A549 (cell line): ENCODE data around the gene ARSH. TPM values are rescaled to one million over a fixed set of nuclear protein-coding genes. Genes with fewer than 3 reads are reported as not detected.
"Not testable (repeated sequence)": the region's sequence is repeated elsewhere in the genome, so short reads cannot be mapped to it uniquely, and the experiment has no call there.

Experiments
- ATAC-seq, 2 experiments: fragments of 200-7000 bp in 1 of 2; fragments of >200 bp in 1 of 2; cut with Nextera tagmentation in 1 of 2; cut with Tn5 transposase in 1 of 2; 3 replicates each; pipeline versions ENCODE4 v1.8.0 to v1.9.1; 2018 to 2020; ENCODE audit warnings: mild to moderate bottlenecking in 1 of 2, moderate library complexity in 1 of 2
- CTCF ChIA-PET: fragments of 300-600 bp; sonication (Branson Sonifier 250); formaldehyde crosslinking; extraction: SDS; loops from one replicate; lab custom pipeline; 2021; ENCODE audit warnings: antibody characterized with exemption, inconsistent platforms; lab: Yijun Ruan, JAX
- POLR2A ChIA-PET: fragments of 350-600 bp; formaldehyde crosslinking; extraction: SDS; loops from one replicate; lab custom pipeline; 2021; ENCODE audit warnings: antibody characterized with exemption, inconsistent platforms; lab: Yijun Ruan, JAX
- DNase-seq, 2 experiments: peaks; one replicate each; pipeline versions ENCODE4 v3.0.0 to v3.0.0-alpha.2; 2011 to 2016; ENCODE audit warnings: low read depth in 1 of 2, low spot score in 1 of 2
- FAIRE-seq: peaks from 2 replicates; lab custom pipeline; 2011; peaks lifted over from hg19 to GRCh38; lab: Jason Lieb, UNC
- H3K27ac ChIP-seq, 2 experiments: fragments of >200 bp; sonication (Bioruptor Twin); formaldehyde crosslinking; 3 replicates each; pipeline ENCODE4 v1.5.1; 2016 to 2017
- H3K4me1 ChIP-seq: fragments of >200 bp; sonication (Bioruptor Twin); formaldehyde crosslinking; 3 replicates; pipeline ENCODE4 v1.6.1; 2016
- H3K4me2 ChIP-seq: fragments of >200 bp; sonication (Bioruptor Twin); formaldehyde crosslinking; 3 replicates; pipeline ENCODE4 v1.6.1; 2016
- H3K4me3 ChIP-seq: fragments of >200 bp; sonication (Bioruptor Twin); formaldehyde crosslinking; 3 replicates; pipeline ENCODE4 v1.5.1; 2016
- H3K9me3 ChIP-seq: fragments of >200 bp; sonication (Bioruptor Twin); formaldehyde crosslinking; 3 replicates; pipeline ENCODE4 v1.6.1; 2016
- CBX8 ChIP-seq: fragments of 200-600 bp; sonication (generic); IDR thresholded peaks from 2 replicates; pipeline ENCODE4 v1.6.1; 2016
- CEBPB ChIP-seq, 2 experiments: fragments of >200 bp in 1 of 2; sonication (Bioruptor Twin) in 1 of 2; formaldehyde crosslinking in 1 of 2; IDR thresholded peaks; 2 replicates each; pipeline ENCODE4 v1.6.1; 2012 to 2016
- CHD4 ChIP-seq: fragments of 200-600 bp; sonication (generic); IDR thresholded peaks from 2 replicates; pipeline ENCODE4 v1.6.1; 2016; ENCODE audit warnings: antibody characterized with exemption, mild to moderate bottlenecking, borderline replicate concordance
- EHF ChIP-seq: fragments of 250-450 bp; sonication (Bioruptor Pico); IDR thresholded peaks from 2 replicates; pipeline ENCODE4 v1.5.0; 2020; ENCODE audit warnings: mild to moderate bottlenecking
- ESRRA ChIP-seq: fragments of 150-350 bp; IDR thresholded peaks from 2 replicates; pipeline ENCODE4 v1.6.1; 2014; ENCODE audit warnings: mild to moderate bottlenecking, low read length, borderline replicate concordance
- FOSL2 ChIP-seq, 2 experiments: fragments of 450-650 bp in 1 of 2; fragments of >200 bp in 1 of 2; sonication (Bioruptor Twin) in 1 of 2; formaldehyde crosslinking; IDR thresholded peaks; 2 replicates each; pipeline versions ENCODE4 v1.5.0 to v1.6.1; 2016 to 2020; ENCODE audit warnings: mild to moderate bottlenecking in 1 of 2, moderate library complexity in 1 of 2
- HEYL ChIP-seq: fragments of 250-450 bp; sonication (Bioruptor Pico); IDR thresholded peaks from 2 replicates; pipeline ENCODE4 v1.8.0; 2021; ENCODE audit warnings: mild to moderate bottlenecking, moderate library complexity
- HOXB13 ChIP-seq: fragments of 250-450 bp; sonication (Bioruptor Pico); IDR thresholded peaks from 2 replicates; pipeline ENCODE4 v1.5.0; 2020; ENCODE audit warnings: low read depth, mild to moderate bottlenecking, moderate library complexity
- JUN ChIP-seq, 2 experiments: fragments of >200 bp; sonication (Bioruptor Twin); formaldehyde crosslinking; IDR thresholded peaks; 2 replicates in 1 of 2; 3 replicates in 1 of 2; pipeline ENCODE4 v1.6.1; 2016 to 2017
- KDM5A ChIP-seq: fragments of 200-600 bp; sonication (generic); IDR thresholded peaks from 2 replicates; pipeline ENCODE4 v1.6.1; 2016; ENCODE audit warnings: antibody characterized with exemption, mild to moderate bottlenecking
- MAFK ChIP-seq: fragments of 450-650 bp; IDR thresholded peaks from 2 replicates; pipeline ENCODE4 v1.6.1; 2014; ENCODE audit not compliant: partially characterized antibody
- MYC ChIP-seq: IDR thresholded peaks from 2 replicates; pipeline ENCODE4 v1.6.1; 2012; ENCODE audit warnings: mild to moderate bottlenecking, inconsistent platforms, low read length, improper control_type of control experiment, borderline replicate concordance
- NPAS2 ChIP-seq: fragments of 250-450 bp; sonication (Bioruptor Pico); IDR thresholded peaks from 2 replicates; pipeline ENCODE4 v1.8.0; 2022; ENCODE audit warnings: mild to moderate bottlenecking, moderate library complexity, borderline replicate concordance
- PHF8 ChIP-seq: fragments of 200-600 bp; sonication (generic); IDR thresholded peaks from 2 replicates; pipeline ENCODE4 v1.6.1; 2016; ENCODE audit warnings: low read depth, mild to moderate bottlenecking, antibody characterized with exemption, moderate library complexity, borderline replicate concordance
- POLR2A ChIP-seq: IDR thresholded peaks from 2 replicates; pipeline ENCODE4 v1.6.1; 2012; ENCODE audit warnings: mild to moderate bottlenecking, low read length
- RARB ChIP-seq: fragments of 250-450 bp; sonication (Bioruptor Pico); IDR thresholded peaks from 2 replicates; pipeline ENCODE4 v1.8.0; 2021; ENCODE audit warnings: mild to moderate bottlenecking, moderate library complexity
- RNF2 ChIP-seq: fragments of 200-600 bp; sonication (generic); IDR thresholded peaks from 2 replicates; pipeline ENCODE4 v1.6.1; 2016; ENCODE audit warnings: low read depth, mild to moderate bottlenecking, antibody characterized with exemption, moderate library complexity, borderline replicate concordance
- SREBF2 ChIP-seq: fragments of 450-650 bp; IDR thresholded peaks from 2 replicates; pipeline ENCODE4 v1.6.1; 2014; ENCODE audit warnings: mild to moderate bottlenecking, moderate library complexity
- WGBS: methylation state at CpG from one replicate; pipeline ENCODE4 v1.1.6; 2017; ENCODE audit errors: missing lambda C conversion rate; 5-methylcytosine and 5-hydroxymethylcytosine counted together
- polyA plus RNA-seq, 4 experiments: library from polyadenylated mRNA; depleted of rRNA in 3 of 4; stranded (reverse); fragments of >200 nt; fragmentation: RNase III in 1 of 4; extraction: RNeasy Plus Mini Kit Qiagen cat#74134 plus additional on column Dnase treatment in 1 of 4; gene quantifications; 2 replicates in 3 of 4; 3 replicates in 1 of 4; pipeline ENCODE4 v1.2.3, GENCODE V29; 2011 to 2017
- TF ChIP-seq, protein P1 (sequence below): IDR thresholded peaks from 2 replicates; pipeline ENCODE4 v1.6.1; 2012
- TF ChIP-seq, protein P2 (sequence below): fragments of 250-450 bp; sonication (Bioruptor Pico); IDR thresholded peaks from 2 replicates; pipeline ENCODE4 v1.5.0; 2020; ENCODE audit warnings: low read depth, mild to moderate bottlenecking, moderate library complexity
- TF ChIP-seq, protein P3 (sequence below): fragments of 250-450 bp; sonication (Bioruptor Pico); IDR thresholded peaks from 2 replicates; pipeline ENCODE4 v1.5.0; 2021; ENCODE audit warnings: mild to moderate bottlenecking, moderate library complexity, borderline replicate concordance
- TF ChIP-seq, protein P4 (sequence below): fragments of 450-650 bp; IDR thresholded peaks from 2 replicates; pipeline ENCODE4 v1.6.1; 2014; ENCODE audit warnings: antibody characterized with exemption

Gene ARSH
- polyA plus RNA-seq, 2 of the 4 experiments (the other 2 are of a cell fraction), result not detected

DNA sequence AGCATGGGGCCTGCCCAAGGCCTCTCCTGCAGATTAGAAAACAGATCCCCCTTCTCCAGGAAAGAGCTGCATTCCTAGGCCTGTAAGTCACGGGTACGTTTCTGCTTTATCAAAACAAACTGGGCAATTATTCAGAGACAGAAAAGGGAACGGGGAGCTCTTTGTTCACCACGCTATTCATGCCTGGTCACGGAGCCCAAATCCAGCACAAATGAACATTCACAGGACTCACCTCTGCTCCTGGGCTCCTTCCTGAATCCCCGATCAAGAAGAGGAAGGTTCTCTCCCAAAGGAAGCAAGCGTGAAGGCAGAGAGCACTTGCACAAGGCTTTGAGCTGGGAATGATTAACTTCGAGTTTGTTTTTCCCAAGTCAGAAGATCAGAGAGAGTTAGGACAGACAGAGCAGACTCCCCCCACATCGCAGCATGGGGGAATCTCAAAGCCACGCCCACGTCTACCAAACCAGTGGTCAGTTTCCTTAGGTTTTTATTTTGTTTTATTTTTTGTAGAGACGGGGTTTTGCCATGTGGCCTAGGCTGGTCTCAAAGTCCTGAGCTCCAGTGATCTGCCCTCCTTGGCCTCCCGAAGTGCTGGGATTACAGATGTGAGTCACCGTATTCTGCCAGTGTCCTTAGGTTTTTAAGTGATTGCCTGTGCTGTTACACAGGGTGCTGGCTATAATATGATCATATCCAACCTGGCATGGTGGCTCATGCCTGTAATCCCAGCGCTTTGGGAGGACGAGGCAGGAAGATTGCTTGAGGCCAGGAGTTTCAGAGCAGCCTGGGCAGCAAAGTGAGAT is 42.2 kb upstream of the ARSH start:
- Histone ChIP-seq H3K4me2 (peak overlapping the region; percentile 91), H3K27ac (peak overlapping the region; percentile 89 to 90), H3K4me3 (peak overlapping the region; percentile 46), H3K4me1 (peaks cover 23% of the 10 kb centered on the region)
- peak; percentile 27 to 85 for DNase-seq
- TF ChIP-seq CEBPB (IDR thresholded peaks at IDR 0.05) (peak in 1 of 2 experiments; percentile 47; a peak in 2 of 4 replicates), FOSL2 (CRISPR knock-in tag; IDR thresholded peaks at IDR 0.05) (peak; percentile 51), PHF8 (peak; percentile 41; the same call in 1 of the 2 replicates), POLR2A (peak; percentile 18; the same call in 1 of the 2 replicates), JUN (IDR thresholded peaks at IDR 0.05) (peak in 1 of 2 experiments; percentile 42; a peak in 1 of 5 replicates)
- not testable (repeated sequence) for H3K9me3 ChIP-seq; TF ChIP-seq FOSL2 (IDR thresholded peaks at IDR 0.05)
- peak; percentile 100 for FAIRE-seq
- POLR2A ChIA-PET, result interaction anchor here (1.4 kb wide), 1 partner anchor 35 kb away, joined by 26 read pairs; the partner anchor contains the start of gene ARSD
- 2% methylated on average over 14 of the region's 16 CpGs for WGBS
- peak; percentile 97 for ATAC-seq
- CTCF ChIA-PET, result interaction anchor here (0.6 kb wide), 1 partner anchor 336 kb away, joined by 3 read pairs; no protein-coding TSS in a partner anchor

DNA sequence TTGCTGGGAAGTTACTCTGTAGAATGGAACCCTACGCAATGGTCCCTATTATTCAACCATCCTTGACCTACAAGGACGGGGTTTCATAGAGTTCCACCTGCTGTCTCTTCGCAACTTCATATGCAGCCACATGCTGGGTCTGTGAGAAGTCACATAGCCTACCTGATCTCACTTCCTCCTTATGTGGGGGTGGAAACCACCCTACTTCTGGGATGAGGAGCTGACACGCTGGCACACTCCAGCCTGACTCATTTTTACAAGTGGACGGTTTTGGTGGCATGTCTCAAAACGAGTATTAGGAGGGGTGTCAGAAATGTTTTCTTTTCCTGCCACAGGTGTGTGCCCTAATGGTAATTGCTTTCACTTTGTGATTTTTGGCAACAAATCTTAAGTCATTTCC is 40.4 kb upstream of the ARSH start:
- ChIA-PET CTCF (no interaction called here), POLR2A (no interaction called here)
- TF ChIP-seq, protein P1, sequence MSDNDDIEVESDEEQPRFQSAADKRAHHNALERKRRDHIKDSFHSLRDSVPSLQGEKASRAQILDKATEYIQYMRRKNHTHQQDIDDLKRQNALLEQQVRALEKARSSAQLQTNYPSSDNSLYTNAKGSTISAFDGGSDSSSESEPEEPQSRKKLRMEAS, result no peak
- TF ChIP-seq SREBF2, result no peak
- TF ChIP-seq EHF (CRISPR knock-in tag), result no peak
- TF ChIP-seq, protein P2, sequence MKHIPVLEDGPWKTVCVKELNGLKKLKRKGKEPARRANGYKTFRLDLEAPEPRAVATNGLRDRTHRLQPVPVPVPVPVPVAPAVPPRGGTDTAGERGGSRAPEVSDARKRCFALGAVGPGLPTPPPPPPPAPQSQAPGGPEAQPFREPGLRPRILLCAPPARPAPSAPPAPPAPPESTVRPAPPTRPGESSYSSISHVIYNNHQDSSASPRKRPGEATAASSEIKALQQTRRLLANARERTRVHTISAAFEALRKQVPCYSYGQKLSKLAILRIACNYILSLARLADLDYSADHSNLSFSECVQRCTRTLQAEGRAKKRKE (CRISPR knock-in tag), result no peak
- no peak for TF ChIP-seq RNF2
- TF ChIP-seq PHF8, result no peak
- TF ChIP-seq RARB, result no peak
- TF ChIP-seq MAFK, result no peak
- TF ChIP-seq FOSL2 (IDR thresholded peaks at IDR 0.05), result no peak
- no peak for TF ChIP-seq FOSL2 (CRISPR knock-in tag; IDR thresholded peaks at IDR 0.05)
- TF ChIP-seq NPAS2 (CRISPR knock-in tag), result no peak
- TF ChIP-seq CEBPB (IDR thresholded peaks at IDR 0.05), result no peak
- TF ChIP-seq, protein P3, sequence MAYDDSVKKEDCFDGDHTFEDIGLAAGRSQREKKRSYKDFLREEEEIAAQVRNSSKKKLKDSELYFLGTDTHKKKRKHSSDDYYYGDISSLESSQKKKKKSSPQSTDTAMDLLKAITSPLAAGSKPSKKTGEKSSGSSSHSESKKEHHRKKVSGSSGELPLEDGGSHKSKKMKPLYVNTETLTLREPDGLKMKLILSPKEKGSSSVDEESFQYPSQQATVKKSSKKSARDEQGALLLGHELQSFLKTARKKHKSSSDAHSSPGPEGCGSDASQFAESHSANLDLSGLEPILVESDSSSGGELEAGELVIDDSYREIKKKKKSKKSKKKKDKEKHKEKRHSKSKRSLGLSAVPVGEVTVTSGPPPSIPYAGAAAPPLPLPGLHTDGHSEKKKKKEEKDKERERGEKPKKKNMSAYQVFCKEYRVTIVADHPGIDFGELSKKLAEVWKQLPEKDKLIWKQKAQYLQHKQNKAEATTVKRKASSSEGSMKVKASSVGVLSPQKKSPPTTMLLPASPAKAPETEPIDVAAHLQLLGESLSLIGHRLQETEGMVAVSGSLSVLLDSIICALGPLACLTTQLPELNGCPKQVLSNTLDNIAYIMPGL, result no peak
- TF ChIP-seq, protein P4, sequence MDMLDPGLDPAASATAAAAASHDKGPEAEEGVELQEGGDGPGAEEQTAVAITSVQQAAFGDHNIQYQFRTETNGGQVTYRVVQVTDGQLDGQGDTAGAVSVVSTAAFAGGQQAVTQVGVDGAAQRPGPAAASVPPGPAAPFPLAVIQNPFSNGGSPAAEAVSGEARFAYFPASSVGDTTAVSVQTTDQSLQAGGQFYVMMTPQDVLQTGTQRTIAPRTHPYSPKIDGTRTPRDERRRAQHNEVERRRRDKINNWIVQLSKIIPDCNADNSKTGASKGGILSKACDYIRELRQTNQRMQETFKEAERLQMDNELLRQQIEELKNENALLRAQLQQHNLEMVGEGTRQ, result no peak
- no peak for TF ChIP-seq HEYL (CRISPR knock-in tag)
- no peak for TF ChIP-seq CHD4
- no peak for TF ChIP-seq MYC
- TF ChIP-seq CBX8, result no peak
- no peak for TF ChIP-seq ESRRA
- TF ChIP-seq KDM5A, result no peak
- TF ChIP-seq HOXB13 (CRISPR knock-in tag), result no peak
- Histone ChIP-seq H3K4me2 (no peak overlapping the region), H3K27ac (peak overlapping the region in 1 of 2 experiments; percentile 89; a peak in 3 of 6 replicates), H3K9me3 (no peaks in the 10 kb centered on the region), H3K4me3 (no peak overlapping the region), H3K4me1 (peaks cover 23% of the 10 kb centered on the region)
- 84% methylated on average over 6 of the region's 6 CpGs for WGBS
- FAIRE-seq (no peak), DNase-seq (no peak), ATAC-seq (no peak)
